Mesothelial cell of epicardium (in vitro differentiated cells): ENCODE measurements around the gene RAPGEF4. TPM values are rescaled to one million over a fixed set of nuclear protein-coding genes. Genes with fewer than 3 reads are reported as not detected.

Experiments
- DNase-seq, 2 experiments: peaks; one replicate each; pipeline ENCODE4 v3.0.0; 2021; ENCODE audit warnings: low spot score in 2 of 2; ENCODE audit not compliant: unreplicated experiment in 2 of 2
- H3K27ac Mint-ChIP-seq: 2 replicates; pipeline ENCODE4 v1.8.0; 2021; ENCODE audit warnings: mixed read lengths
- H3K27me3 Mint-ChIP-seq: 2 replicates; pipeline ENCODE4 v1.8.0; 2021; ENCODE audit warnings: low read depth, mixed read lengths
- H3K36me3 Mint-ChIP-seq: 2 replicates; pipeline ENCODE4 v1.8.0; 2021; ENCODE audit warnings: mixed read lengths
- H3K4me1 Mint-ChIP-seq: 2 replicates; pipeline ENCODE4 v1.8.0; 2021; ENCODE audit warnings: mixed read lengths
- H3K4me3 Mint-ChIP-seq: 2 replicates; pipeline ENCODE4 v1.8.0; 2021; ENCODE audit warnings: mild to moderate bottlenecking, moderate library complexity, mixed read lengths
- H3K9me3 Mint-ChIP-seq: 2 replicates; pipeline ENCODE4 v1.8.0; 2021; ENCODE audit warnings: mixed read lengths
- CTCF ChIP-seq: fragments of 200-600 bp; sonication (generic); IDR thresholded peaks from one replicate; pipeline ENCODE4 v1.5.0; 2021; ENCODE audit warnings: antibody characterized with exemption; ENCODE audit not compliant: unreplicated experiment
- total RNA-seq: library from RNA; stranded (reverse); gene quantifications from 3 replicates; pipeline ENCODE4 v1.2.1, GENCODE V29; 2021

Gene RAPGEF4
- total RNA-seq, 1 donor from 2014 or later, result 24.7 TPM

GRCh38 chr2:172894689-172895387 lies 159.2 kb downstream of the RAPGEF4 start:
- no peak for TF ChIP-seq CTCF
- H3K4me3 Mint-ChIP-seq, result no peak overlapping the region
- no peaks in the 10 kb centered on the region for H3K9me3 Mint-ChIP-seq
- DNase-seq, result no peak
- H3K36me3 Mint-ChIP-seq, result no peaks in the 10 kb centered on the region
- no peaks in the 10 kb centered on the region for H3K27me3 Mint-ChIP-seq
- no peak overlapping the region for H3K27ac Mint-ChIP-seq
- H3K4me1 Mint-ChIP-seq, result peaks cover 38% of the 10 kb centered on the region

- H3K4me3 Mint-ChIP-seq, result no peak overlapping the region
- no peaks in the 10 kb centered on the region for H3K36me3 Mint-ChIP-seq
- no peaks in the 10 kb centered on the region for H3K9me3 Mint-ChIP-seq
- no peak for TF ChIP-seq CTCF
- H3K27ac Mint-ChIP-seq, result no peak overlapping the region
- no peaks in the 10 kb centered on the region for H3K27me3 Mint-ChIP-seq
- DNase-seq, result no peak
- H3K4me1 Mint-ChIP-seq, result peaks cover 44% of the 10 kb centered on the region
Observed at GRCh38 chr2:172896661-172897081, 161.0 kb downstream of the RAPGEF4 start.

- TF ChIP-seq CTCF, result no peak
- Mint-ChIP-seq H3K4me1 (peaks cover 45% of the 10 kb centered on the region), H3K9me3 (no peaks in the 10 kb centered on the region), H3K27ac (no peak overlapping the region), H3K36me3 (no peaks in the 10 kb centered on the region), H3K27me3 (no peaks in the 10 kb centered on the region), H3K4me3 (no peak overlapping the region)
- no peak for DNase-seq
Observed at GRCh38 chr2:172900871-172901270, 165.2 kb downstream of the RAPGEF4 start.

- Mint-ChIP-seq H3K4me1 (peaks cover 48% of the 10 kb centered on the region), H3K27me3 (no peaks in the 10 kb centered on the region), H3K27ac (no peak overlapping the region), H3K4me3 (no peak overlapping the region), H3K9me3 (no peaks in the 10 kb centered on the region), H3K36me3 (no peaks in the 10 kb centered on the region)
- no peak for DNase-seq
- no peak for TF ChIP-seq CTCF
Observed at GRCh38 chr2:172901913-172902312, 166.3 kb downstream of the RAPGEF4 start.

- no peaks in the 10 kb centered on the region for H3K27me3 Mint-ChIP-seq
- H3K9me3 Mint-ChIP-seq, result no peaks in the 10 kb centered on the region
- H3K4me1 Mint-ChIP-seq, result peaks cover 48% of the 10 kb centered on the region
- H3K4me3 Mint-ChIP-seq, result no peak overlapping the region
- H3K27ac Mint-ChIP-seq, result no peak overlapping the region
- DNase-seq, result no peak
- H3K36me3 Mint-ChIP-seq, result no peaks in the 10 kb centered on the region
- no peak for TF ChIP-seq CTCF
Observed at GRCh38 chr2:172904236-172904635, 168.6 kb downstream of the RAPGEF4 start.
